Common myeloid progenitor, CD34-positive (primary cell): ENCODE results near the gene RAD52.

Experiments used
- CTCF ChIA-PET: fragments of 350-600 bp; sonication (Branson Sonifier 250); formaldehyde crosslinking; loops from one replicate; lab custom pipeline; 2021; ENCODE audit warnings: antibody characterized with exemption; lab: Charles Lee
- POLR2A ChIA-PET: fragments of 350-600 bp; sonication (Branson Sonifier 250); formaldehyde crosslinking; loops from one replicate; lab custom pipeline; 2021; ENCODE audit warnings: antibody characterized with exemption; lab: Charles Lee
- DNase-seq, 3 donors: peaks; one replicate each; pipeline versions ENCODE4 v3.0.0 to v3.0.0-alpha.2; 2013
- H3K27ac ChIP-seq, 2 experiments: 1 replicate in 1 of 2; 2 replicates in 1 of 2; pipeline ENCODE4 v1.7.0; 2013; ENCODE audit warnings: inconsistent platforms in 2 of 2, low read length in 2 of 2, mild to moderate bottlenecking in 2 of 2, low read depth in 1 of 2, moderate library complexity in 1 of 2; ENCODE audit not compliant: severe bottlenecking in 2 of 2, insufficient read depth in 1 of 2, poor library complexity in 1 of 2
- H3K27me3 ChIP-seq, 5 experiments: replicated peaks in 2 of 5; 1 replicate in 3 of 5; 2 replicates in 2 of 5; pipeline versions ENCODE4 v1.6.1 to v1.7.0; 2013; ENCODE audit warnings: low read length in 4 of 5, mild to moderate bottlenecking in 2 of 5, moderate library complexity in 2 of 5, inconsistent platforms in 1 of 5; ENCODE audit not compliant: insufficient read depth in 5 of 5, control insufficient read depth in 4 of 5
- H3K36me3 ChIP-seq, 4 experiments: 1 replicate in 2 of 4; 2 replicates in 2 of 4; pipeline versions ENCODE4 v1.6.1 to v1.7.0; 2013; ENCODE audit warnings: low read length in 3 of 4, control low read depth in 1 of 4, mild to moderate bottlenecking in 1 of 4; ENCODE audit not compliant: control insufficient read depth in 4 of 4, insufficient read depth in 4 of 4
- H3K4me1 ChIP-seq, 4 experiments: 1 replicate in 3 of 4; 2 replicates in 1 of 4; pipeline versions ENCODE4 v1.6.1 to v1.7.1; 2013; ENCODE audit warnings: low read length in 3 of 4, mild to moderate bottlenecking in 3 of 4, control low read depth in 1 of 4, inconsistent platforms in 1 of 4, moderate library complexity in 1 of 4; ENCODE audit not compliant: control insufficient read depth in 4 of 4, insufficient read depth in 4 of 4; ENCODE audit errors: control extremely low read depth in 1 of 4
- H3K4me3 ChIP-seq, 7 experiments: 1 replicate in 4 of 7; 2 replicates in 3 of 7; pipeline versions ENCODE4 v1.5.1 to v1.7.0; 2013; ENCODE audit warnings: mild to moderate bottlenecking in 7 of 7, low read length in 6 of 7, moderate library complexity in 6 of 7, inconsistent platforms in 2 of 7, low read depth in 2 of 7, control low read depth in 1 of 7; ENCODE audit not compliant: insufficient read depth in 4 of 7, control insufficient read depth in 1 of 7; ENCODE audit errors: extremely low read depth in 1 of 7
- H3K9me3 ChIP-seq, 5 experiments: 1 replicate in 4 of 5; 2 replicates in 1 of 5; pipeline versions ENCODE4 v1.6.1 to v1.7.1; 2013; ENCODE audit warnings: low read length in 4 of 5, mild to moderate bottlenecking in 2 of 5, inconsistent platforms in 1 of 5, low read depth in 1 of 5, moderate library complexity in 1 of 5; ENCODE audit not compliant: control insufficient read depth in 4 of 5, insufficient read depth in 2 of 5; ENCODE audit errors: control extremely low read depth in 1 of 5
- WGBS: methylation state at CpG from one replicate; pipeline ENCODE4 v1.1.5; 2013; ENCODE audit not compliant: insufficient coverage; 5-methylcytosine and 5-hydroxymethylcytosine counted together

Gene RAD52

DNA sequence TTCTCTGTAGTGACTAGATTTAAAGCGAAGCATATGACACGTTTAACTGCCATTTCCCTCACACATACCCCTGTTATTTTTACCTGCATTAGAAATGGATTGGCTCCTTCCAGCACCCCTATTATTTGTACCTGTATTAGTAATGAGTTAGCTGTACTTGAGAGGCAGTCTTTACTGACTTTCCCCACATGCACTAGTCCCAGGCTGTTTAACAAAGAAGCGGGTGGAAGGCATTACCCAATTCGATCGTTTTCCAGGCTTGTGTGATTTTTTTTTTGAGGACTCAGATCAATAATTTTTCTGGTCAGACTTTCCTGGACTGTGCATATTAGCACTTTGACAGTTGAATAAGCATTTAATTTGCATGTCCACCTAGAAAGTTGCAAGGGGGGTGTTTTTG, 46.4 kb downstream of the RAD52 start:
- peaks cover 40 to 86% (median 62%) of the 10 kb centered on the region in 4 experiments for H3K36me3 ChIP-seq
- POLR2A ChIA-PET, result no interaction called here
- H3K4me3 ChIP-seq, result no peak overlapping the region
- no peaks in the 10 kb centered on the region for H3K27me3 ChIP-seq
- CTCF ChIA-PET, result interaction anchor here (1.1 kb wide), 1 partner anchor 8 kb away, joined by 4 read pairs; no protein-coding TSS in a partner anchor
- WGBS, result 100% methylated on average over 2 of the region's 5 CpGs
- no peaks in the 10 kb centered on the region for H3K9me3 ChIP-seq
- H3K27ac ChIP-seq, result no peak overlapping the region
- H3K4me1 ChIP-seq, result peaks cover 7 to 47% (median 31%) of the 10 kb centered on the region in 4 experiments
- no peak for DNase-seq

DNA sequence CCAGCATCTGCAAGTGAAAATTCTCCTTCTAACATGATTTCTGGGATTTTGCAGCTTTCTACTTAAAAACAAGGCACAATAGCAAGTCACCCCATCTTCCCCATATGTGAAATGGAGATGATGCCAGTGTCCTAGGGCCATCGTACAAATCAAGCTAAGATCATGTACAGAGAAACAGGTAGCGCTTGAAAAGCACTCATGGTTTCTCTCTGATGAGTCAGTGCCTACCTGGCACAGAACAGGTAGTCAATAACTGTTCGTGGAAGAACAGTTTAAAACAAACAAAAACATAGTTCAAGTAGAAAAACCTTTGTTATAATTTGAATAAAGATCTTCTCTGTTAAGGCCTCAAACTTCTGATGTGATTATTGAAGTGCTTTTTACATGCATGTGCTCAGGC, 46.9 kb downstream of the RAD52 start:
- H3K4me1 ChIP-seq, result peaks cover 7 to 42% (median 28%) of the 10 kb centered on the region in 4 experiments
- peaks cover 41 to 83% (median 66%) of the 10 kb centered on the region in 4 experiments for H3K36me3 ChIP-seq
- no peak overlapping the region for H3K27ac ChIP-seq
- ChIA-PET CTCF (no interaction called here), POLR2A (no interaction called here)
- H3K4me3 ChIP-seq, result no peak overlapping the region
- WGBS, result 86% methylated on average over 2 of the region's 3 CpGs
- H3K9me3 ChIP-seq, result no peaks in the 10 kb centered on the region
- no peak for DNase-seq
- H3K27me3 ChIP-seq, result no peaks in the 10 kb centered on the region

DNA sequence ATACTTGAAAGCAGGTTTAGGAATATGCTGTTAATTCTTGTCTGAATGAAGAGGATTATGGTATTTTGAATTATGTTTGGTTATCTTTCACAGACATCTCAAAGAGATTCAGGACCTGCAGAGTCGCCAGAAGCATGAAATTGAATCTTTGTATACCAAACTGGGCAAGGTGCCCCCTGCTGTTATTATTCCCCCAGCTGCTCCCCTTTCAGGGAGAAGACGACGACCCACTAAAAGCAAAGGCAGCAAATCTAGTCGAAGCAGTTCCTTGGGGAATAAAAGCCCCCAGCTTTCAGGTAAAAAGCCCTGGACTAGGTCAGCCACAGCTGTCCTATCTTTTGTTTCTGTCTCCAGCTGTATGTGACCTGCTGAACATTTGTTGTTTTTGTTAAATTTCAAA, 52.1 kb downstream of the RAD52 start:
- ChIA-PET POLR2A (no interaction called here), CTCF (interaction anchor here (1.0 kb wide), 1 partner anchor 10 kb away, joined by 3 read pairs; no protein-coding TSS in a partner anchor)
- Histone ChIP-seq H3K4me1 (no peaks in the 10 kb centered on the region), H3K36me3 (peaks cover 30 to 83% (median 57%) of the 10 kb centered on the region in 4 experiments), H3K4me3 (no peak overlapping the region), H3K27ac (no peak overlapping the region), H3K27me3 (no peaks in the 10 kb centered on the region), H3K9me3 (no peaks in the 10 kb centered on the region)
- DNase-seq, result no peak
- 96% methylated on average over 4 of the region's 4 CpGs for WGBS

DNA sequence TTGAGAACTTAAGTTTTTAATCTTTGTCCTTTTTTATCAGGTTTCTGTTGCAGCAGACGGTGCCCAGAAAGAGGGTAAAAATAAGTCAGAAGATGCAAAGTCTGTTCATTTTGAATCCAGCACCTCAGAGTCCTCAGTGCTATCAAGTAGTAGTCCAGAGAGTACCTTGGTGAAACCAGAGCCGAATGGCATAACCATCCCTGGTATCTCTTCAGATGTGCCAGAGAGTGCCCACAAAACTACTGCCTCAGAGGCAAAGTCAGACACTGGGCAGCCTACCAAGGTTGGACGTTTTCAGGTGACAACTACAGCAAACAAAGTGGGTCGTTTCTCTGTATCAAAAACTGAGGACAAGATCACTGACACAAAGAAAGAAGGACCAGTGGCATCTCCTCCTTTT, 53.5 kb downstream of the RAD52 start:
- no peaks in the 10 kb centered on the region for H3K9me3 ChIP-seq
- peaks cover 23 to 78% (median 44%) of the 10 kb centered on the region in 4 experiments for H3K36me3 ChIP-seq
- ChIA-PET POLR2A (no interaction called here), CTCF (interaction anchor here (0.6 kb wide), 1 partner anchor 298 kb away, joined by 3 read pairs; no protein-coding TSS in a partner anchor)
- WGBS, result 100% methylated on average over 4 of the region's 4 CpGs
- DNase-seq, result no peak
- no peak overlapping the region for H3K4me3 ChIP-seq
- no peak overlapping the region for H3K27ac ChIP-seq
- no peaks in the 10 kb centered on the region for H3K4me1 ChIP-seq
- H3K27me3 ChIP-seq, result no peaks in the 10 kb centered on the region

DNA sequence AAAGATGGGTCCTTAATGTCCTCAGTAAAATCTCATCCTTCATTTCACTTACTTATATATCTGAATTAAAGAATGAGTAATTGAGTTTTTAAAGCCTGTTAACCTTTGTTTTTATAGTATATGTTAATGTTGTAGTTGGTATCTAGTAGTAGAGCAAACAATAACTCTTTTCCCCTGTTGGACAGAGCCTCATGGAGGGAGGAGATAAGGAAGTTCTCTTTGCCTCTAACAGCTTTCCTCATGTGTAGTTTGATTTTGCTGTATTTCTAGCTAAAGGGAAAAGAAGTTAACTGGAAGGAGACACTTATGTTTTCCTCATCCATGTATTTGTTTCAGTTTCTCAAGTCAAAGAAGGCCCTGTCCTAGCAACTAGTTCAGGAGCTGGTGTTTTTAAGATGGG, 55.3 kb downstream of the RAD52 start:
- no peak overlapping the region for H3K4me3 ChIP-seq
- CTCF ChIA-PET, result interaction anchor here (1.2 to 1.4 kb wide), 2 partner anchors 9 to 325 kb away, joined by 4 read pairs; no protein-coding TSS in a partner anchor
- no peaks in the 10 kb centered on the region for H3K4me1 ChIP-seq
- H3K9me3 ChIP-seq, result no peaks in the 10 kb centered on the region
- peaks cover 17 to 76% (median 41%) of the 10 kb centered on the region in 4 experiments for H3K36me3 ChIP-seq
- no peaks in the 10 kb centered on the region for H3K27me3 ChIP-seq
- H3K27ac ChIP-seq, result no peak overlapping the region
- no peak for DNase-seq
- POLR2A ChIA-PET, result interaction anchor here (0.7 kb wide), 1 partner anchor 17 kb away, joined by 3 read pairs; no protein-coding TSS in a partner anchor

DNA sequence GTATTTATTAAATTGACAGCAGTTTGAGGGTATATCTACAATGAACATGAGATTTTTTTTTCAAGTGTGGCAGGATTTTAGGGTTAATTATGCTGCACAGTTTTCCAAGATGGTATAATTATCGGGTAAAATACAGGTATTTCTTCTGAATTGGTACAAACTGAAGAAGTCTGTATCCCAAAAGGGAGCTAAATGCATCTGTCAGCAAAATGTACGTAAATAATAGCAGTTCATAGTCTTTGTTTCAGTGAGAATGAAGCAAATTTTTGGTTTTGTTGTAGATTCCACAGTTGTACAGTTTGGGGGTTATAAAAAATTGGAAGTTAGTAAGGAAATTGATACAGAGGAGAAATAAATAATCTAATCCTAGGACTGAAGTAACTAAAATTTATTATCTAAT, 63.3 kb downstream of the RAD52 start:
- Histone ChIP-seq H3K27me3 (no peaks in the 10 kb centered on the region), H3K9me3 (no peaks in the 10 kb centered on the region), H3K4me3 (no peak overlapping the region), H3K4me1 (no peaks in the 10 kb centered on the region), H3K36me3 (peaks cover 34 to 95% (median 66%) of the 10 kb centered on the region in 4 experiments), H3K27ac (no peak overlapping the region)
- POLR2A ChIA-PET, result no interaction called here
- 95% methylated on average over 2 of the region's 2 CpGs for WGBS
- no peak for DNase-seq
- CTCF ChIA-PET, result interaction anchor here (1.0 to 3.7 kb wide), 3 partner anchors 15 to 22 kb away, joined by 3 to 12 read pairs (median 3); no protein-coding TSS in a partner anchor

DNA sequence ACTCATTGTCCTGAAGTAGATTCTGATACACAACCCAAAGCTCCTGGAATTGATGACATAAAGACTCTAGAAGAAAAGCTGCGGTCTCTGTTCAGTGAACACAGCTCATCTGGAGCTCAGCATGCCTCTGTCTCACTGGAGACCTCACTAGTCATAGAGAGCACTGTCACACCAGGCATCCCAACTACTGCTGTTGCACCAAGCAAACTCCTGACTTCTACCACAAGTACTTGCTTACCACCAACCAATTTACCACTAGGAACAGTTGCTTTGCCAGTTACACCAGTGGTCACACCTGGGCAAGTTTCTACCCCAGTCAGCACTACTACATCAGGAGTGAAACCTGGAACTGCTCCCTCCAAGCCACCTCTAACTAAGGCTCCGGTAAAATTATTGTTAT, 63.8 kb downstream of the RAD52 start:
- H3K27ac ChIP-seq, result no peak overlapping the region
- POLR2A ChIA-PET, result no interaction called here
- peaks cover 39 to 99% (median 69%) of the 10 kb centered on the region in 4 experiments for H3K36me3 ChIP-seq
- no peak overlapping the region for H3K4me3 ChIP-seq
- no peaks in the 10 kb centered on the region for H3K9me3 ChIP-seq
- CTCF ChIA-PET, result interaction anchor here (1.0 to 3.7 kb wide), 3 partner anchors 18 to 23 kb away, joined by 3 to 12 read pairs (median 3); no protein-coding TSS in a partner anchor
- H3K27me3 ChIP-seq, result no peaks in the 10 kb centered on the region
- 100% methylated on average over 1 of the region's 2 CpGs for whole genome bisulfite sequencing
- DNase-seq, result no peak
- H3K4me1 ChIP-seq, result no peaks in the 10 kb centered on the region
